T-helper 1 cell treated with Interleukin-12 subunit alpha and Interleukin-12 subunit beta and Interleukin-4 antibody, amounts not matched to agents 30 μg/mL and 1 μg/mL, for 36 hours (primary cell): ENCODE measurements around the gene TUBA1A.
"Not testable (repeated sequence)": the region's sequence is repeated elsewhere in the genome, so short reads cannot be mapped to it uniquely, and the experiment has no call there.

ENCODE experiments used
- H3K27ac Mint-ChIP-seq: one replicate; pipeline ENCODE4 v1.8.0; 2021; ENCODE audit warnings: mild to moderate bottlenecking, mixed read lengths
- H3K27me3 Mint-ChIP-seq: one replicate; pipeline ENCODE4 v1.8.0; 2021; ENCODE audit warnings: low read depth, mixed read lengths
- H3K36me3 Mint-ChIP-seq: one replicate; pipeline ENCODE4 v1.8.0; 2021; ENCODE audit warnings: low read depth, mixed read lengths
- H3K4me1 Mint-ChIP-seq: one replicate; pipeline ENCODE4 v1.8.0; 2021; ENCODE audit warnings: low read depth, mixed read lengths
- H3K4me3 Mint-ChIP-seq: one replicate; pipeline ENCODE4 v1.8.0; 2021; ENCODE audit warnings: mild to moderate bottlenecking, moderate library complexity, mixed read lengths
- H3K9me3 Mint-ChIP-seq: one replicate; pipeline ENCODE4 v1.8.0; 2021; ENCODE audit warnings: mixed read lengths

The TUBA1A gene

DNA sequence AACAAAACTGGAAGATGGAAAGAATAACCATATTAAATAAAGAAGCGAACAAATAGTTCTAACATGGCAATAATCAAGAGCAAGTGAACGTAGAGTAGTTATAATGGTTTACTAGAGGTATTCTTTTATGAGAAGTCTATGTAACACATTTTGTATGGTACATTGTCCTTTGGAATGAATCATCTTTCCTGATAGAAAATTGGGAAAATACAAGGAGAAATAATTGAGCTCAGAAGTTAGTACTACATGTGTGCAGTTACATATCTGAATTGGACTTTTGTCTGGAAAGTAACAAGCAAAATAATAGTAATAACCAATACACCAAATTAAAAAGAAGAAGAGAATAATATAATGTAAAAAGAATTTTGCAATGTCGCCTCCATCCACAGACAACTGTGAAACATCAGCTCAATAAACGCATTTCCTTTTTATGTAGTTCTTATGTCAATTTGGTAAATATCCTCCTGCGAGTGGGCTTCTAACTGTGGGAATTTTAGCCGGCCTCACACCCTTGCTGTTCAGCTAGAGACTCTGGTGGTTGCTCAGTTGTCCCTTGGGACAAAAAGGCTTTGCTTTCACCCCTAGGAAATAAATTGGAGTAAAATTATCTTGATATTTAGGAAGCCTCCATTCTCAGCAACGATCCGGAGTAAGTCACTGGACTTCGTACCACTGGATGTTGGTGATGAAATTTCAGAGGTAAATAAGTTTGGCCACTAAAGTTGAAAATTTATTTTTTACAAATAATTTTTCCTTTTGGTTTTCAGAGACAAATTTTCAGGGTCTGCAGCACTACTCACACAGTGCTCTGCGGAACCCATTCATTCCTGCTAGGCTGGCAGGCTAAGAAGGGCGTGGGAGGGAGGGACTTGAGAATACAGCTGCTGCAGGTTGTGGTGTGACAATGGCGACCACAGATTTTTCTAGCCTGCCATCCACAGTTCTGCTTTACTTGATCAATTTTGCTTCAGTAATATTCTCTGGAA lies 1.1 kb upstream of the TUBA1A start:
- Mint-ChIP-seq H3K36me3 (peaks cover 17% of the 10 kb centered on the region), H3K27ac (peak overlapping the region; percentile 99), H3K27me3 (peaks cover 3% of the 10 kb centered on the region), H3K9me3 (no peaks in the 10 kb centered on the region), H3K4me3 (peak overlapping the region; percentile 97), H3K4me1 (peaks cover 12% of the 10 kb centered on the region)

DNA sequence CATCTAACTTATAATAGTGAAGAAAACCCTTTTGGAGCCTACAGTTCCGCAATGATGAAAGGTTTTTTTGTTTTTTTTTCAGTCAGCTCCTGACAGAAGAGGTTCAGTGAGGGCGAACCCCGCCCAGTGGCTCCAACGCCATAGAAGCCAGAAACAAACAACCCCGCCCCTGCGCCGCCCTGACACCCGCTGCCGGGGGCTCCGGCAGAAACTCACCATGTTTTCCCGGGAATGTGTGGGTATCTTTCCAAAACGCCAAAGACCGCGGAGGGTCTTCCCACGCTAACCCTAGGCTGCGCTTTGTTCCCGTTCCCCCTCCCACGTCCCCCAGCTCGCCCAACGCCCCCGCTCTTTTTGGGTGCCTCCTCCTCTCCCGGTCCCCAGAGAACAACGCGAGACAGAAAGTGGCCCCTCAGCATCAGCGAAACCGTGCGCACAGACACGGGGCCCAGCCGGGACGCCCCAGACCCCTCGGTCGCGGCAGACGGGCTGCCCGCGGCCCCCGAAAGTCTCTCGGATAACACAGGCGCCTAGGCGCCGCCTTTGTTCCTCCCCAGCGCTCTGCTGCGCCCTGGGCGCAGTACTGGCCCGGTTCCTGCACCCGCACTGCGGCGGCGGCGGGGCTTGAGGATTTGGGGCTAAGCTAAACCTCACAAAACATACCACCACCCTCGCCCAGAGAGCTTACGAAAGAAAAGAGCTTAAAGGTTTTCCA lies 522 bp downstream of the TUBA1A start:
- H3K4me1 Mint-ChIP-seq: peaks cover 14% of the 10 kb centered on the region
- H3K27ac Mint-ChIP-seq: peak overlapping the region; percentile 99
- H3K9me3 Mint-ChIP-seq: no peaks in the 10 kb centered on the region
- peak overlapping the region; percentile 97 for H3K4me3 Mint-ChIP-seq
- H3K27me3 Mint-ChIP-seq: peaks cover 3% of the 10 kb centered on the region
- peaks cover 24% of the 10 kb centered on the region for H3K36me3 Mint-ChIP-seq

DNA sequence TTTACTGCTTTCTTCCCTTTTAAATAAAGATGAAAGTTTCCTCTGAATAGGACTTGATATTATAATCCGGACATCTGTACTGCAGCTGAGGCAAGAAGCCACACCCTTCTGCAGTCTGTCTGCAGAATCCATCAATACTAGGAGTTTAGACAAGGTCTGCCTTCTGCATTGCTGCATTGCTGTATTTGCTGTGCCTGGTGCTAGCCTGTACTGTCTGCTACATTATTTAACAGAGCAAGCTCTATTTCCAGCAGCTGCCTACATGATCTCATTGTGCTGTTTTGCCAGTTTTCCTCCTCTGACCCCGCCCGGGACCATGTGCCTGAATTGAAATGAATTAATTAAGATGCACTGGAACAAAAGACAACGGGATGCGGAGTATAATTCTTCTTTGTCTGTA lies 1.7 kb downstream of the TUBA1A start:
- H3K4me1 Mint-ChIP-seq: peaks cover 14% of the 10 kb centered on the region
- no peaks in the 10 kb centered on the region for H3K27me3 Mint-ChIP-seq
- peak overlapping the region; percentile 97 for H3K4me3 Mint-ChIP-seq
- no peak overlapping the region for H3K27ac Mint-ChIP-seq
- H3K9me3 Mint-ChIP-seq: no peaks in the 10 kb centered on the region
- H3K36me3 Mint-ChIP-seq: peaks cover 26% of the 10 kb centered on the region

DNA sequence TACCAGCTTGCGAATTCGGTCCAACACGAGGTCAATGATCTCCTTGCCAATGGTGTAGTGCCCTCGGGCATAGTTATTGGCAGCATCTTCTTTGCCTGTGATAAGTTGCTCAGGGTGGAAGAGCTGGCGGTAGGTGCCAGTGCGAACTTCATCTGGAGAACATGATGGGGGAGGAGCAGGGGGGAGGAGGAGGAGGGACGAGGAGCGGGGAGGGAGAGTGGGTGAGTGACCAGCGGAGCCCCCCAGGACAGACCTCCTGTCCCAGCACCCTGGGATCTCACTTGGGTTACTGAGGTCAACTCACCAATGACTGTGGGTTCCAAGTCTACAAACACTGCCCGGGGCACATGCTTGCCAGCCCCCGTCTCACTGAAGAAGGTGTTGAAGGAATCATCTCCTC lies 2.6 kb downstream of the TUBA1A start:
- H3K27ac Mint-ChIP-seq, H3K27me3 Mint-ChIP-seq, H3K4me3 Mint-ChIP-seq, H3K9me3 Mint-ChIP-seq: not testable (repeated sequence)
- peaks cover 26% of the 10 kb centered on the region for H3K36me3 Mint-ChIP-seq
- peaks cover 14% of the 10 kb centered on the region for H3K4me1 Mint-ChIP-seq

DNA sequence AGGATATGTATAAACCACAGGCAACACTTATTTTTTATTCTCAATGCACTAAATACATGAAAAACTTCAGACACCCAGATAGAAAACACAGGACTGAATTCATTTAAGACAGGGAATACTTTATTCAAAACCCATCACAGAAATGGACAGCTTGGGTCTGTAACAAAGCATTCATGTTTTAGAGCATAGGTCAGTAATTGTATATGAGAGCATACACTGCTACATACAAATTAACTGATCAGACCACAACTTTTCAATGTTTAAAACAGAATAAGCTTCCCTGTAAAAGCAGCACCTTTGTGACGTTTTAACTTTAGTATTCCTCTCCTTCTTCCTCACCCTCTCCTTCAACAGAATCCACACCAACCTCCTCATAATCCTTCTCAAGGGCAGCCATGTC lies 4.2 kb downstream of the TUBA1A start:
- Mint-ChIP-seq H3K27ac (peak overlapping the region; percentile 31), H3K4me1 (peaks cover 13% of the 10 kb centered on the region), H3K36me3 (peaks cover 26% of the 10 kb centered on the region)
- H3K4me3 Mint-ChIP-seq, H3K9me3 Mint-ChIP-seq, H3K27me3 Mint-ChIP-seq: not testable (repeated sequence)

DNA sequence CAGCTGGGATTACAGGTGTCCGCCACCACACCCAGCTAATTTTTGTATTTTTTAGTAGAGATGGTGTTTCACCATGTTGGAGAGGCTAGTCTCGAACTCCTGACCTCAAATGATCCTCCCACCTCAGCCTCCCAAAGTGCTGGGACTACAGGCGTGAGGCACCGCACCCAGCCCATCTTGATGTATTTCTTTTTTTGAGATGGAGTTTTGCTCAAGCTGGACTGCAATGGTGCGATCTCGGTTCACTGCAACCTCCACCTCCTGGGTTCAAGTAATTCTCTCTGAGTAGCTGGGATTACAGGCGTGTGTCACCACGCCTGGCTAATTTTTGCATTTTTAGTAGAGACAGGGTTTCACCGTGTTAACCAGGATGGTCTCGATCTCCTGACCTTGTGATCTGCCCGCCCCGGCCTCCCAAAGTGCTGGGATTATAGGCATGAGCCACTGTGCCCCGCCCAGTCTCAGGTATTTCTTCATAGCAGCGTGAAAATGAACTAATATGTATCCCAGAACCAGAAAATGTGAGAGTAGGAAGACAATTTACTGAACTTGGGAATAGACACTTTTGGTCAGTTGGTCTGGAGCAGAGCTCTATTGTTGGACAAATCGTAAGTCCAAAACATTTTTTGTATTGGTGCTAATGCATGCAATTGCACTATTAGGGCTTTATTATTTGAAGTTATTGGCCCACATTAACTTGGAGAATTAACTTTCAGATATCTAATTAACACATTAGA lies 5.5 kb downstream of the TUBA1A start:
- not testable (repeated sequence) for H3K27me3 Mint-ChIP-seq, H3K9me3 Mint-ChIP-seq, H3K27ac Mint-ChIP-seq, H3K4me1 Mint-ChIP-seq, H3K4me3 Mint-ChIP-seq
- peaks cover 26% of the 10 kb centered on the region for H3K36me3 Mint-ChIP-seq

DNA sequence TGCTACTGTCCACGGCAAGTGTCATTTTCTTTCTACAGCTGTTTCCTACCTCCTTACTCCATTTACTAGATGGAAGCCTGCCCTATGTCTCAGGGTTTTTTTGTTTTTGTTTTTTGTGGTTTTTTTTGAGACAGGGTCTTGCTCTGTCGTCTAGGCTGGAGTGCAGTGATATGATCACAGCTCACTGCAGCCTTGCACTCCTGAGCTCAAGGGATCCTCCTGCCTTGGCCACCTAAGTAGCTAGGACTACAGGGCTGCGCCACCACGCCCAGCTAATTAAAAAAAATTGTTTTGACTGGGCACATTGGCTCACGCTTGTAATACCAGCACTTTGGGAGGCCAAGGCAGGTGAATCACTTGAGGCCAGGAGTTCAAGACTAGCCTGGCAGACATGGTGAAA lies 14.7 kb downstream of the TUBA1A start:
- Mint-ChIP-seq H3K27me3 (peaks cover 7% of the 10 kb centered on the region), H3K4me1 (no peaks in the 10 kb centered on the region), H3K9me3 (no peaks in the 10 kb centered on the region), H3K36me3 (no peaks in the 10 kb centered on the region), H3K27ac (no peak overlapping the region), H3K4me3 (no peak overlapping the region)

DNA sequence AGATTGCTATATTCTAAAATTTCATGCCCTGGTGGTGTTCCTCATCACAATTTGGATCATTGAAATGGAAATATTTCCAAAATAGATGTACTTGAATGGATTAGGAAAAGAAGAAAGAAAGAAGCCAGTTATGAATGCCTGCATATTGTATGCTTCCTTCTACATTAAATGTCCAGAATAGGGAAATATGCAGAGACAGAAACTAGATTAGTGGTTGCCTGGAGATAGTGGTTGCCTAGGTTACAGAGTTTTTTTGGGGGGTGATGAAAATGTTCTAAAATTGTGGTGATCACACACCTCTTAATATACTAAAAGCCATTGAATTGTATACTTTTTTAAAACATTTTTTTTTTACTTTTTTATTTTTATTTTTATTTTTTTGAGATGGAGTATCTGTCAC lies 18.0 kb downstream of the TUBA1A start:
- Mint-ChIP-seq H3K27me3 (peaks cover 20% of the 10 kb centered on the region), H3K27ac (no peak overlapping the region), H3K36me3 (no peaks in the 10 kb centered on the region), H3K4me3 (no peak overlapping the region), H3K9me3 (no peaks in the 10 kb centered on the region), H3K4me1 (no peaks in the 10 kb centered on the region)

DNA sequence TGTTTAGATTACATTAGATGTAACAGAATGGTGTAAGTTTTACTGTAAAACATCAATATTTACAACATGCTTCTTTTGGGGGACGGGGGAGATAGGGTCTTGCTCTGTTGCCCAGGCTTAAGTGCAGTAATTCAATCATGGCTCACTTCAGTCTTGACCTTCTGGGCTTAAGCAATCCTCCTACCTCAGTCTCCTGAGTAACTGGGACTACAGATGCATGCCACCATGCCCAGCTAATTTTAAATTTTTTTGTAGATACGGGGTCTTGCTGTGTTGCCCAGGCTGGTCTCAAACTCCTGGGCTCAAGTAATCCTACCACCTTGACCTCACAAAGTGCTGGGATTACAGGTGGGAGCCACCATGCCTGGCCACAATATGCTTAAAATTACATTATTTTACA lies 23.8 kb downstream of the TUBA1A start:
- no peaks in the 10 kb centered on the region for H3K4me1 Mint-ChIP-seq
- H3K36me3 Mint-ChIP-seq: no peaks in the 10 kb centered on the region
- H3K9me3 Mint-ChIP-seq: no peaks in the 10 kb centered on the region
- H3K4me3 Mint-ChIP-seq: no peak overlapping the region
- no peak overlapping the region for H3K27ac Mint-ChIP-seq
- H3K27me3 Mint-ChIP-seq: peaks cover 19% of the 10 kb centered on the region

DNA sequence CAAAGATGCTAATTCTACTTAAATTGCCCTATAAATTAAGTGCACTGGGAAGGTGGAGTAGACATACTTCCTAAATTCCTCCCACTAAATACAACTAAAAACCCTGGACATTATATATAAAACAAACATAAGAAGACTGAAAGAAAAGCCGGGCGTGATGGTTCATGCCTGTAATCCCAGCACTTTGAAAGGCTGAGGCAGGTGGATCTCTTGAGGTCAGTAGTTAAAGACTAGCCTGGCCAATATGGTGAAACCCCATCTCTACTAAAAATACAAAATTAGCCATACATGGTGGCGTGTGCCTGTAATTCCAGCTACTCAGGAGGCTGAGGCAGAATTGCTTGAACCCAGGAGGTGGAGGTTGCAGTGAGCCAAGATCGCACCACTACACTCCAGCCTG lies 27.0 kb downstream of the TUBA1A start:
- H3K27ac Mint-ChIP-seq, H3K27me3 Mint-ChIP-seq, H3K9me3 Mint-ChIP-seq, H3K4me3 Mint-ChIP-seq, H3K36me3 Mint-ChIP-seq, H3K4me1 Mint-ChIP-seq: not testable (repeated sequence)

DNA sequence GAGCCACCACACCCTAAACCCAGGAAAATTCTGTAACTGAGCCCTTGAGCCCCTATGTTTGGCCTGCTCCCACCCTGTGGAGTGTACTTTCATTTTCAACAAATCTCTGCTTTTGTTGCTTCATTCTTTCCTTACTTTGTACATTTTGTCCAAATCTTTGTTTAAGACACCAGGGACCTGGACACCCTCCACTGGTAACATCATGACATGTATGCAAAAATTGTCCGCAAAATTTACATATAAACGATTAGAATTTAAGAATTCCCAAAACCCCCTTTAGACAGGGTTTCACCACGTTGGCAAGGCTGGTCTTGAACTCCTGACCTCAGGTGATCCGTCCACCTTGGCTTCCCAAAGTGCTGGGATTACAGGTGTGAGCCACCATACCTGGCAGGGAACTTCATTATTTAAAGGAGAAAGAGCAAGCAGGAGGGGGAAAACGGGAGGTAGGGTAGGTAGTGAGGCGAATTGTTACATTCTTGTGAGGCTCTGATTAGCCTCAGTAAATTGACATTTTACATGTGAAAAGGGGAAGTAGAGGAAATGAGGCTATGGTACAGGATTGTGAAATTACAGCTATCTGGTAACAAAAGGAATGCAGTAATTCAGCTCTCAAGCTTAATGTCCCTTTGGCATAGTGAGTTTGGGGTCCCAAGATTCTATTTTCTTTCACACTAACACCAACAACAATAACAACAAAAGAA lies 27.6 kb downstream of the TUBA1A start:
- Mint-ChIP-seq H3K36me3 (no peaks in the 10 kb centered on the region), H3K4me3 (no peak overlapping the region), H3K4me1 (no peaks in the 10 kb centered on the region), H3K9me3 (no peaks in the 10 kb centered on the region), H3K27me3 (peaks cover 4% of the 10 kb centered on the region), H3K27ac (no peak overlapping the region)

DNA sequence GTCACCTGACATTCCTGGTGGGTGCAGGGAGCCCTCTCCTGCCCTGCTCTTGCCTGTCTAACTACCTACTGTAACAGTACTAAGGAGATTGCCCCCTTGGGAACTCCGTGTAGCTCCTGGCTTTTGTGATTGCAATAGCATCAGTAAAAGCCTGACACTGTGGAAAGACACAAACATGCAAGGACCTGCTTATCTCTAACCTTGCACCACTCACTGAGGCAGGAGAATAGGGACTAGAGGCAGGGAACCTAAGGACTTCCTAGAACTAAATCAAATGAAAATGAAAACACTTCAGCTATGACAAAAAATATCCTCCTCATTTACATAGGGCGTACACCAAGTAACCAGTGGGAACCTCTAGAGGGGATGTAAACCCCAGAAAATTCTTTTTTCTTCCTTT lies 28.5 kb downstream of the TUBA1A start:
- Mint-ChIP-seq H3K27me3 (peaks cover 4% of the 10 kb centered on the region), H3K36me3 (no peaks in the 10 kb centered on the region), H3K4me1 (no peaks in the 10 kb centered on the region), H3K9me3 (no peaks in the 10 kb centered on the region), H3K4me3 (no peak overlapping the region), H3K27ac (no peak overlapping the region)

DNA sequence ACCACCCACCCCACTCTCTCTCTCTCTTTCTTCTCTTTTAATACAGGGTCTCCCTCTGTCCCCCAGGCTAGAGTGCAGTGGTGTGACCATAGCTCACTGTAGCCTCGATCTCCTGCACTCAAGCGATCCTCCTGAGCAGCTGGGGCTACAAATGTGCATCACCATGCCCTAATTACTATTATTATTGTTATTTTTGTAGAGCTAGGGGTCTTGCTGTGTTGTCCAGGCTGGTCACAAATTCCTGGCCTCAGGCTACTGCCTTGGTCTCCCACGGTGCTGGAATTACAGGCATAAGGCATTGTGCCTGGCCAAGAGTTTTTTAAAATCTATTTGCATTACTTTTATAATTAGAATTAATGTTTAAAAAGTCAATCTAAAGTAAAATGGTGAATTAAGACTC lies 34.7 kb downstream of the TUBA1A start:
- Mint-ChIP-seq H3K9me3 (no peaks in the 10 kb centered on the region), H3K36me3 (peaks cover 3% of the 10 kb centered on the region), H3K4me3 (no peak overlapping the region), H3K4me1 (peaks cover 4% of the 10 kb centered on the region), H3K27ac (no peak overlapping the region), H3K27me3 (no peaks in the 10 kb centered on the region)

DNA sequence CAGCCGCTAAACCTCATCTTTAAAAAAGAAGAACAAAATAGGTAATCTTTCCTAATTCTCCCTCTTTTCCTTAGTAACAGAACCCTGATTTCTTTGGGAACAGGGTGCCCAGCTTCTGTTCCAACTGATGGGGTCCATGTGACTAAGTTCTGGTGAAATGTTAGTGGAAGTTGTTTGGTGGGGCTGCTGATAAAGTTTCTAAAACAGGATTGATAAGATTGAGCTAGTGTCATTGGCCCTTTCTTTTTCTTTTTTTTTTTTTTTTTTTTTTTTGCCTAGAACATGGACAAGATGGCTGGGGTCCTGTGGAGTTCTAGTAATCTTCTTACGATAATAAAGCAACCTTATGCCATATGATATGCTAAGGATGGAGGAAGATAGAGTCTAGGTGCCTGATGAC lies 41.5 kb downstream of the TUBA1A start:
- Mint-ChIP-seq H3K4me1 (peaks cover 6% of the 10 kb centered on the region), H3K9me3 (no peaks in the 10 kb centered on the region), H3K27me3 (no peaks in the 10 kb centered on the region), H3K27ac (no peak overlapping the region), H3K4me3 (no peak overlapping the region), H3K36me3 (peaks cover 3% of the 10 kb centered on the region)
